ENCODE results near the gene SP140L.

- TF ChIP-seq POLR2AphosphoS5 (IDR thresholded peaks at IDR 0.05) (no peak), CTCF (IDR thresholded peaks at IDR 0.05) (no peak)
These were observed 31.8 kb upstream of the SP140L start for GRCh38 chr2:230295192-230295591.

All from esophagus muscularis mucosa (tissue), 3 donors.